Parathyroid adenoma (tissue), 2 donors: ENCODE data around the gene CTR9.

Experiments
- H2AFZ ChIP-seq: fragments of 300-600 bp; sonication (generic); one replicate; pipeline ENCODE4 v1.7.0; 2017; ENCODE audit warnings: antibody characterized with exemption, mild to moderate bottlenecking
- H3K27ac ChIP-seq: fragments of 300-600 bp; sonication (generic); one replicate; pipeline ENCODE4 v1.7.0; 2017
- H3K27me3 ChIP-seq: fragments of 300-600 bp; sonication (generic); one replicate; pipeline ENCODE4 v1.7.0; 2017; ENCODE audit warnings: low read length; ENCODE audit not compliant: control insufficient read depth, insufficient read depth
- H3K36me3 ChIP-seq: fragments of 300-600 bp; sonication (generic); one replicate; pipeline ENCODE4 v1.7.0; 2017; ENCODE audit warnings: low read length; ENCODE audit not compliant: control insufficient read depth, insufficient read depth
- H3K4me1 ChIP-seq: fragments of 300-600 bp; sonication (generic); one replicate; pipeline ENCODE4 v1.7.0; 2017; ENCODE audit warnings: control low read depth
- H3K4me2 ChIP-seq: fragments of 300-600 bp; sonication (generic); one replicate; pipeline ENCODE4 v1.7.0; 2017; ENCODE audit warnings: low read length
- H3K4me3 ChIP-seq: fragments of 300-600 bp; sonication (generic); one replicate; pipeline ENCODE4 v1.7.0; 2017; ENCODE audit warnings: low read depth, low read length
- H3K79me2 ChIP-seq: fragments of 300-600 bp; sonication (generic); one replicate; pipeline ENCODE4 v1.7.0; 2017; ENCODE audit warnings: control low read depth
- H3K9ac ChIP-seq: fragments of 300-600 bp; sonication (generic); one replicate; pipeline ENCODE4 v1.7.0; 2017; ENCODE audit warnings: mild to moderate bottlenecking
- H3K9me3 ChIP-seq: fragments of 300-600 bp; sonication (generic); one replicate; pipeline ENCODE4 v1.7.0; 2017; ENCODE audit warnings: low read length; ENCODE audit not compliant: control insufficient read depth
- TF ChIP-seq, protein P1 (sequence below): fragments of 300-600 bp; sonication (generic); IDR thresholded peaks from one replicate; pipeline ENCODE4 v1.7.0; 2017; ENCODE audit warnings: antibody characterized with exemption, mild to moderate bottlenecking
- donor health status: primary hyperparathyroidism.

Gene CTR9

DNA sequence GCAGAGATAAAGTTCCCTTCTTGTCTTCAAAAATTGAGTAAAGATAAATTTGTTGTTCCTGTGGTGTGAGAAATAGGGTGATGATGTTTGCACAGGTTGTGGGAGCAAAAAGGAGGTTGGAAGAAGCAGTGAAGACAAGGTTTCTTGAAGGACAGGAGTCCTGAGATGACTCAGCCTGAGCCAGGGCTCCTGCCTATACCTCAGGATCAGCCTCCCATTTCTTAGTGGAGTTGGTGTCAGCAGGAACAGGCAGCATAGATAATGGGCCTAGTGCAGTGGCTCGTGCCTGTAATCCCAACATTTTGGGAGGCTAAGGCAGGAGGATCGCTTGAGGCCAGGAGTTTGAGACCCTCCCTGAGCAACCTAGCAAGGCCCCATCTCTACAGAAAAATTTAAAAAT is 29.0 kb downstream of the CTR9 start:
- Histone ChIP-seq H3K9ac (no peak overlapping the region), H3K79me2 (no peaks in the 10 kb centered on the region), H3K4me1 (peaks cover 8% of the 10 kb centered on the region), H3K9me3 (no peaks in the 10 kb centered on the region), H3K27ac (no peak overlapping the region), H3K4me2 (no peak overlapping the region), H2AFZ (no peak overlapping the region), H3K36me3 (no peaks in the 10 kb centered on the region), H3K27me3 (no peaks in the 10 kb centered on the region), H3K4me3 (no peak overlapping the region)
- TF ChIP-seq, protein P1, sequence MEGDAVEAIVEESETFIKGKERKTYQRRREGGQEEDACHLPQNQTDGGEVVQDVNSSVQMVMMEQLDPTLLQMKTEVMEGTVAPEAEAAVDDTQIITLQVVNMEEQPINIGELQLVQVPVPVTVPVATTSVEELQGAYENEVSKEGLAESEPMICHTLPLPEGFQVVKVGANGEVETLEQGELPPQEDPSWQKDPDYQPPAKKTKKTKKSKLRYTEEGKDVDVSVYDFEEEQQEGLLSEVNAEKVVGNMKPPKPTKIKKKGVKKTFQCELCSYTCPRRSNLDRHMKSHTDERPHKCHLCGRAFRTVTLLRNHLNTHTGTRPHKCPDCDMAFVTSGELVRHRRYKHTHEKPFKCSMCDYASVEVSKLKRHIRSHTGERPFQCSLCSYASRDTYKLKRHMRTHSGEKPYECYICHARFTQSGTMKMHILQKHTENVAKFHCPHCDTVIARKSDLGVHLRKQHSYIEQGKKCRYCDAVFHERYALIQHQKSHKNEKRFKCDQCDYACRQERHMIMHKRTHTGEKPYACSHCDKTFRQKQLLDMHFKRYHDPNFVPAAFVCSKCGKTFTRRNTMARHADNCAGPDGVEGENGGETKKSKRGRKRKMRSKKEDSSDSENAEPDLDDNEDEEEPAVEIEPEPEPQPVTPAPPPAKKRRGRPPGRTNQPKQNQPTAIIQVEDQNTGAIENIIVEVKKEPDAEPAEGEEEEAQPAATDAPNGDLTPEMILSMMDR = no peak

DNA sequence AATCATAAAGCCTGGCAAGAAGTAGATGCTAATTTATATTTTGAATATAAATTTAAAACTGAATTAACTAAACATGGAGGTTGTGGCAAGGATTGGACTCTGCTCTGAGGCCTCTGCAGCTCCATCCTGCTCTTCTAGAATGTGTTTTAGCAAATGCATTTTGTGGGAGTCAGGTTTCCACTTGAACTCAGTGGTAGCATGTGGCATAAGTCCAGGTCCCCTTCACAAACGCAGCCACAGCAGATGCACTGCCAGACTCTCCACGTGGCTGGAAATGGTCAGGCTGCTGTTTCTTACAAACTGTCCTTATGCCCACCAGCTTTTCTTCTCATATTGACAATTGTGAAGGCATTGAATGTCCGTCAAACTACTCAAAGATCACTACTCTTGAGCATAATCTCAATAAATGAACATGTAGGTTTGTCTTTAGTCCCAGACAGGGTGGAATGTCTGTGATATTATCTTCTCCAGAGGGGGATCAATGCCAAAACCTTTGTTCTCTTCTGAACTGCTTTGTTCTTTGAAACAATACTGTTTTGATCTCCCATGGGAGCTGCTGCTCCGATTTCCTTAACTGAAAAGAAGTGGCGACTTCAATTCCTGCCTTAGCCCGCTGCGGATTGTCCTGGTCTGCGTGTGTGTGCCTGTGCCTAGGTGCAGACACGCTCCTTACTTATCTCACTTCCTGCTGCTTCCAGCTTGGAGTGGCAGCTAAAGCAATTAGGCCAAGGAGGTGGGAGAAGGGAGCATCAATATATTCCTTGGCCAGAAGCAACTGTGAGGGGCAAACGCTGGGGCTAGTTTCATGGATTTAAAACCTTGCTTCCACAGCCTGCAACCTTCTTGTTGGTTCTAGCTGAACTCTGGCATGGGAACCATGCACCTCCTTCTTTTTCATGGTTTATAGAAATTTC is 33.4 kb downstream of the CTR9 start:
- H3K27me3 ChIP-seq = no peaks in the 10 kb centered on the region
- no peak overlapping the region for H2AFZ ChIP-seq
- H3K27ac ChIP-seq = no peak overlapping the region
- no peaks in the 10 kb centered on the region for H3K9me3 ChIP-seq
- no peaks in the 10 kb centered on the region for H3K36me3 ChIP-seq
- TF ChIP-seq, protein P1 = no peak
- no peak overlapping the region for H3K4me3 ChIP-seq
- H3K79me2 ChIP-seq = no peaks in the 10 kb centered on the region
- no peak overlapping the region for H3K9ac ChIP-seq
- no peaks in the 10 kb centered on the region for H3K4me1 ChIP-seq
- no peak overlapping the region for H3K4me2 ChIP-seq

DNA sequence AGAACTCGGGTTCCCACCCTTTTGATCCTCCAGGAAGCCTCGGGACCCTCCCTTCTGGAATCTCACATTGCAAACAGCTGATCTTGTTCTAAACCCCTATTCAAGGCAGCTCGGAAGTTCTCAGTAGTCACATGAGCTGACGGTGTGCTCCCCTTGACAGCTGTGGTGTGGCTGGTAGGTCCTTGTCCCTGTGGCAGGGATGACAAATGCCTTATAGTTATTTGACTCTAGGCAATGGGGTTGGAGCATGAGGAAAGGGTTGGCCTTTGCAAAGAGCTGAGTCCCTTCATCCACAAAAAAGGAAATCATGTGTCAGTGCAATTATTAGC is 34.1 kb downstream of the CTR9 start:
- no peak overlapping the region for H3K9ac ChIP-seq
- no peaks in the 10 kb centered on the region for H3K36me3 ChIP-seq
- H3K79me2 ChIP-seq = no peaks in the 10 kb centered on the region
- H3K4me3 ChIP-seq = no peak overlapping the region
- H3K4me1 ChIP-seq = no peaks in the 10 kb centered on the region
- H2AFZ ChIP-seq = no peak overlapping the region
- no peak overlapping the region for H3K27ac ChIP-seq
- H3K4me2 ChIP-seq = no peak overlapping the region
- no peaks in the 10 kb centered on the region for H3K27me3 ChIP-seq
- no peaks in the 10 kb centered on the region for H3K9me3 ChIP-seq
- TF ChIP-seq, protein P1 = no peak

DNA sequence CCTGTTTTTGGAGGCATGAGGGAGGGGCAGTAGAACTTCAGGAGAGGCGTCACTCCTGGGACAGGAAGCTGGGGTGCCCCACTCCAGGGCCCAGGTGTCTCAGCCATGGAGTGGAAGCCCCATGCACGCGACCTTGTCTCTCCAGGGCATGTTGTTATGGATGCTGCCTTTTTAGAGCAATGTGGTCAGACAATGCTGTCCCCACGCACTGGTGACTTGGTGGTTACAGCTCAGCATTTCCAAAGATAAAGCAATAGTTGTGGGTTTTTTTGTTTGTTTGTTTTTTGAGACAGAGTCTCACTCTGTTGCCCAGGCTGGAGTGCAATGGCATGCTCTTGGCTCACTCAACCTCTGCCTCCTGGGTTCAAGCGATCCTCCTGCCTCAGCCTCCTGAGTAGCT is 35.4 kb downstream of the CTR9 start:
- Histone ChIP-seq H3K4me2 (no peak overlapping the region), H3K27me3 (no peaks in the 10 kb centered on the region)

More for the DNA sequence above, 35.4 kb downstream of the CTR9 start:
- TF ChIP-seq, protein P1 = no peak
- Histone ChIP-seq H3K9me3 (no peaks in the 10 kb centered on the region), H3K27ac (no peak overlapping the region), H2AFZ (no peak overlapping the region), H3K79me2 (no peaks in the 10 kb centered on the region), H3K9ac (no peak overlapping the region), H3K4me3 (no peak overlapping the region), H3K36me3 (no peaks in the 10 kb centered on the region), H3K4me1 (no peaks in the 10 kb centered on the region)
